HG03064 (cell line): Measurements from ENCODE around the gene NUP210.
"Not testable (repeated sequence)": the region's sequence is repeated elsewhere in the genome, so short reads cannot be mapped to it uniquely, and the experiment has no call there.

Experiments used
- ATAC-seq: cut with Tn5 transposase; IDR thresholded peaks from one replicate; pipeline ENCODE4 v1.9.1; 2021; ENCODE audit warnings: low read depth; ENCODE audit not compliant: unreplicated experiment

NUP210 gene

GRCh38 chr3:13420045-13420830 lies at the start of gene NUP210:
Gene NUP210, minus strand, starts transcription at chr3:13420322. Its CDS starts 96 bp downstream, at chr3:13420226.
- peak; percentile 50 for ATAC-seq

GRCh38 chr3:13466781-13467180 lies 46.7 kb upstream of the NUP210 start:
- ATAC-seq: no peak

GRCh38 chr3:13465236-13465873 lies 45.2 kb upstream of the NUP210 start:
- no peak for ATAC-seq

- no peak for ATAC-seq
These were observed 43.7 kb upstream of the NUP210 start for GRCh38 chr3:13463618-13464400.

- ATAC-seq: no peak
These were observed 42.7 kb upstream of the NUP210 start for GRCh38 chr3:13462822-13463221.

- ATAC-seq: no peak
These were observed 42.1 kb upstream of the NUP210 start for GRCh38 chr3:13462125-13462629.

- peak; percentile 50 for ATAC-seq
These were observed 41.3 kb upstream of the NUP210 start for GRCh38 chr3:13461169-13462124.

- ATAC-seq: no peak
These were observed 40.2 kb upstream of the NUP210 start for GRCh38 chr3:13460341-13460736.

- ATAC-seq: no peak
These were observed 39.7 kb upstream of the NUP210 start for GRCh38 chr3:13459605-13460340.

GRCh38 chr3:13457593-13457992 lies 37.5 kb upstream of the NUP210 start:
- no peak for ATAC-seq

GRCh38 chr3:13455644-13456043 lies 35.5 kb upstream of the NUP210 start:
- ATAC-seq: no peak

- ATAC-seq: no peak
These were observed 32.6 kb upstream of the NUP210 start for GRCh38 chr3:13452490-13453335.

- ATAC-seq: peak; percentile 19
These were observed 31.2 kb upstream of the NUP210 start for GRCh38 chr3:13451301-13451673.

- not testable (repeated sequence) for ATAC-seq
These were observed 22.8 kb upstream of the NUP210 start for GRCh38 chr3:13442882-13443281.

- ATAC-seq: no peak
These were observed 20.2 kb upstream of the NUP210 start for GRCh38 chr3:13440204-13440817.

GRCh38 chr3:13436213-13436612 lies 16.1 kb upstream of the NUP210 start:
- not testable (repeated sequence) for ATAC-seq

GRCh38 chr3:13433912-13434311 lies 13.8 kb upstream of the NUP210 start:
- no peak for ATAC-seq

- no peak for ATAC-seq
These were observed 12.0 kb upstream of the NUP210 start for GRCh38 chr3:13432093-13432492.
